Transverse colon (tissue), 4 donors: Measurements from ENCODE around the gene VKORC1. TPM values are rescaled to one million over a fixed set of nuclear protein-coding genes. Genes with fewer than 3 reads are reported as not detected.

Experiments used
- DNase-seq: peaks from one replicate; pipeline ENCODE4 v3.0.0-alpha.2; 2019
- H3K27ac ChIP-seq, 4 donors: fragments of 200-600 bp; sonication (generic); 2 replicates each; pipeline ENCODE4 v1.5.1; 2016 to 2018; ENCODE audit warnings: inconsistent platforms in 4 of 4
- H3K27me3 ChIP-seq: fragments of 200-600 bp; sonication (generic); 2 replicates; pipeline ENCODE4 v1.5.1; 2017; ENCODE audit warnings: inconsistent platforms
- H3K36me3 ChIP-seq, 4 donors: fragments of 200-600 bp; sonication (generic); 2 replicates each; pipeline ENCODE4 v1.5.1; 2017 to 2019; ENCODE audit warnings: inconsistent platforms in 4 of 4
- H3K4me1 ChIP-seq, 4 donors: fragments of 200-600 bp; sonication (generic); 2 replicates each; pipeline ENCODE4 v1.5.1; 2017 to 2020; ENCODE audit warnings: inconsistent platforms in 4 of 4
- H3K4me3 ChIP-seq, 4 donors: fragments of 200-600 bp; sonication (generic); 1 replicate in 1 of 4; 2 replicates in 3 of 4; pipeline versions ENCODE4 v1.5.1 to v1.6.1; 2017 to 2019; ENCODE audit warnings: inconsistent platforms in 4 of 4
- H3K9me3 ChIP-seq, 2 donors: fragments of 200-600 bp; sonication (generic); 2 replicates each; pipeline ENCODE4 v1.5.1; 2017 to 2019; ENCODE audit warnings: inconsistent platforms in 2 of 2
- EP300 ChIP-seq: sonication (generic); formaldehyde crosslinking; IDR thresholded peaks from one replicate; pipeline ENCODE4 v1.6.1; 2017; ENCODE audit warnings: antibody characterized with exemption, low read depth
- POLR2A ChIP-seq: fragments of 450-650 bp; IDR thresholded peaks from one replicate; pipeline ENCODE4 v1.6.1; 2016; ENCODE audit warnings: antibody characterized with exemption, mild to moderate bottlenecking, moderate library complexity
- POLR2AphosphoS5 ChIP-seq, 3 donors: sonication (generic); formaldehyde crosslinking; IDR thresholded peaks; one replicate each; pipeline ENCODE4 v1.6.1; 2016; ENCODE audit warnings: antibody characterized with exemption in 3 of 3
- WGBS, 2 donors: methylation state at CpG; one replicate each; pipeline ENCODE4 v1.1.5; 2018; ENCODE audit warnings: low coverage in 1 of 2; 5-methylcytosine and 5-hydroxymethylcytosine counted together
- in situ Hi-C, 4 donors: fragments of 200-750 bp; cut with MboI; loops; one replicate each; pipeline versions ENCODE4 v1.15.0 to v1.15.1; 2017; ENCODE audit warnings: low sequenced_read_pairs in 3 of 4, low pct_ligation_motif_present in 1 of 4, low pct_unique_long_range_greater_than_20kb in 1 of 4
- intact Hi-C: fragments of 100-400 bp; cut with DNase I; formaldehyde crosslinking; loops from one replicate; pipeline ENCODE4 v1.15.1; 2023; ENCODE audit warnings: low total_unique reads
- total RNA-seq, 4 donors: library from RNA; depleted of rRNA; stranded (reverse); fragments of >200 nt; gene quantifications; one replicate each; pipeline ENCODE4 v1.1.0, GENCODE V29; 2016
- TF ChIP-seq, protein P1 (sequence below), 5 experiments: fragments of 200-600 bp in 3 of 5; fragments of 450-650 bp in 2 of 5; sonication (generic) in 3 of 5; IDR thresholded peaks; 1 replicate in 2 of 5; 2 replicates in 3 of 5; pipeline ENCODE4 v1.5.1; 2016 to 2017; ENCODE audit warnings: antibody characterized with exemption in 5 of 5, inconsistent platforms in 3 of 5, mild to moderate bottlenecking in 2 of 5, moderate library complexity in 1 of 5

The VKORC1 gene
- total RNA-seq, 4 donors from 2014 or later: 29.5 to 89.0 (median 72.0) TPM

DNA sequence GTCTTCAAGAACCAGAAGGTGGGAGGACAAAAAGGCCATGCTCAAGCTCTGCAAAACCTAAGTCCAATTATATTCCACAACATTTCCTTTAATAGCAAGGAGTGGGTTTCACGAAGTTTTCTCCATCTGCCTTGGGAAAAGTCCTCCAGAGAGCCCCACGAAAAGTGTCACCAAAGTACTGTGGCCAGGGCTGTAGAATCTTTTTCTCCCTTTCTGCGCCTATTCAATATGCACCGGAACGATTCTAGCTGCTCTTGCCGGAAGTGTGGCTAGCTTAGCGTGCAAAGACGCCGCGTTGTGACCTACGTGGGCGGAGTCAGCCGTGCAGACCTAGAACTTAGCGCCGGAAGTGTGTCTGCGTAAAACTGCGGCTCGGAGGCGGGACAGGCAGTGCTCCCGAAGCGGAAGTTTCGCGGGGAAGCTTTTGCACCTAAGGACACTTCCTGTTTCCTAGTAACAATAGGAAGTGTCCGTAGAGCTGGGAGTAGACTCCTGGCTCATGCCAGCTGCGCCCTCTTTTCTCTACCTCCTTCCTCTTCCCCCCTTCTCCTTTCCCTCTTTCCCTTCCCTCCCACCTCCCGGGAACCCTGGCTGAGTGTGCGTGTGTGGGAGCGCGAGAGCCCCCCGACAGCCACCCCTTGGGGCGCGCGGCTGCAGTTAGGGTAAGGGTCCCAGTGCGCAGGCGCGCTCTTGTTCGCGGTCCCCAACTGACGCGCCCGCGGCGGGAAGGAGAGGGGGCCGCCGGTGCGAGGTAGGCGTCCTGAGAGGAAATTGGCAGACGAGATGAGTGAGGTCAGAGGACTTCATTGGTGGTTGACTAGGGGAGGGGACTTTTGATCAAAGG lies 20.4 kb downstream of the VKORC1 start, which contains the start of the genes ZNF646 and ZNF668:
Gene ZNF646 (plus strand): TSS at position 453 of the 844 bp plus-strand sequence. CDS start 1,903 bp downstream, outside the sequence.
Gene ZNF668 (minus strand): TSS at position 271 of the 844 bp plus-strand sequence. CDS start 9,781 bp downstream, outside the sequence.
- in situ Hi-C loops (no loop called here), intact Hi-C loops (no loop called here)
- Histone ChIP-seq H3K9me3 (no peaks in the 10 kb centered on the region), H3K27ac (peak within 1 kb of the TSS; percentile 94 to 97 (median 96)), H3K36me3 (peaks cover 0 to 29% (median 8%) of the 10 kb centered on the region in 4 donors), H3K27me3 (no peaks in the 10 kb centered on the region), H3K4me3 (peak within 1 kb of the TSS; percentile 84 to 97 (median 91)), H3K4me1 (peaks cover 14 to 31% (median 24%) of the 10 kb centered on the region in 4 donors)
- 0% methylated on average over 2 to 48 of the region's 48 CpGs for WGBS, 2 donors
- TF ChIP-seq EP300 (no peak), POLR2AphosphoS5 (IDR thresholded peaks at IDR 0.05) (peak; percentile 79 to 92 (median 83)), POLR2A (peak; percentile 82)
- TF ChIP-seq, protein P1, sequence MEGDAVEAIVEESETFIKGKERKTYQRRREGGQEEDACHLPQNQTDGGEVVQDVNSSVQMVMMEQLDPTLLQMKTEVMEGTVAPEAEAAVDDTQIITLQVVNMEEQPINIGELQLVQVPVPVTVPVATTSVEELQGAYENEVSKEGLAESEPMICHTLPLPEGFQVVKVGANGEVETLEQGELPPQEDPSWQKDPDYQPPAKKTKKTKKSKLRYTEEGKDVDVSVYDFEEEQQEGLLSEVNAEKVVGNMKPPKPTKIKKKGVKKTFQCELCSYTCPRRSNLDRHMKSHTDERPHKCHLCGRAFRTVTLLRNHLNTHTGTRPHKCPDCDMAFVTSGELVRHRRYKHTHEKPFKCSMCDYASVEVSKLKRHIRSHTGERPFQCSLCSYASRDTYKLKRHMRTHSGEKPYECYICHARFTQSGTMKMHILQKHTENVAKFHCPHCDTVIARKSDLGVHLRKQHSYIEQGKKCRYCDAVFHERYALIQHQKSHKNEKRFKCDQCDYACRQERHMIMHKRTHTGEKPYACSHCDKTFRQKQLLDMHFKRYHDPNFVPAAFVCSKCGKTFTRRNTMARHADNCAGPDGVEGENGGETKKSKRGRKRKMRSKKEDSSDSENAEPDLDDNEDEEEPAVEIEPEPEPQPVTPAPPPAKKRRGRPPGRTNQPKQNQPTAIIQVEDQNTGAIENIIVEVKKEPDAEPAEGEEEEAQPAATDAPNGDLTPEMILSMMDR (IDR thresholded peaks at IDR 0.05): no peak
- DNase-seq: peak; percentile 99

- no peaks in the 10 kb centered on the region for H3K27me3 ChIP-seq
- peak overlapping the region; percentile 75 to 97 (median 91) for H3K4me3 ChIP-seq
- H3K4me1 ChIP-seq: peaks cover 14 to 31% (median 24%) of the 10 kb centered on the region in 4 donors
- H3K36me3 ChIP-seq: peaks cover 0 to 21% (median 4%) of the 10 kb centered on the region in 4 donors
- in situ Hi-C loops (no loop called here), intact Hi-C loops (no loop called here)
- WGBS, 2 donors: 1% methylated on average over 82 of the region's 83 CpGs; no CpG with 5 or more reads in 1 of the 2 donors
- H3K27ac ChIP-seq: peak overlapping the region; percentile 94 to 97 (median 96)
- no peaks in the 10 kb centered on the region for H3K9me3 ChIP-seq
- TF ChIP-seq, protein P1 (IDR thresholded peaks at IDR 0.05): no peak
- peak; percentile 1 to 27 (median 6) for TF ChIP-seq POLR2AphosphoS5 (IDR thresholded peaks at IDR 0.05)
- peak; percentile 94 for DNase-seq
Observed at GRCh38 chr16:31073142-31073969, 21.2 kb downstream of the VKORC1 start.

DNA sequence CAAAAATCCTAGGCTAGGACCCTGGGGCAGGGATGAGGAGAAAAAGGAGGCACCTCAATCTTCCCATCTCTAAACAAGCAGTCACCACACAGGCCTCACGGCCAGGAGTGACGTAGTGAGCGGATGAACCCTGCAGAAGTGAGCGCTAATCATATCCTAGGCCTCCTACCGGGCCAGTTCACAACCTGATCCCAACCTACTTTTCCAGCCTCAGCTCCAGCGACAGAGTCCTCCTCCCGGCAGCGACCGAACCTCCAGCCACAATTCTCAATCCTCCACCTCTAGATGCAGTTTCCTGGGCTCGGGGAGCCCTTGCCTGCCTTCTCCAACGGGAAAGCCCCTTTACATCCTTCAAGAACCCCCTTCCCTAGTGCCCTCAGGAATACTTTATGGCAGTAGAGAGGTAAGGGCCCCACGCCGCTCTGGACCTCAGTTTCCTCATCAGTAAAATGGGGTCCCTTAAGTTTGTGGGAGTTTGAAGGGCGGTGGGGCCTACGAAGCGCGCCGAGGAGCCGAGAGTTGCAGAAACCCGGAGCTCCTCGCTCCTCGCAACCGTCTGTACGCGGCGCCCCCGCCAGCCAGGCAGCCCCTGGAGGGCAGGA lies 22.0 kb downstream of the VKORC1 start:
- no peaks in the 10 kb centered on the region for H3K9me3 ChIP-seq
- intact Hi-C loops (no loop called here), in situ Hi-C loops (no loop called here)
- TF ChIP-seq POLR2AphosphoS5 (IDR thresholded peaks at IDR 0.05): no peak
- TF ChIP-seq, protein P1 (IDR thresholded peaks at IDR 0.05): no peak
- no peak for TF ChIP-seq EP300
- TF ChIP-seq POLR2A: no peak
- peaks cover 14 to 31% (median 24%) of the 10 kb centered on the region in 4 donors for H3K4me1 ChIP-seq
- WGBS, 2 donors: 0% methylated on average over 27 of the region's 27 CpGs; no CpG with 5 or more reads in 1 of the 2 donors
- DNase-seq: peak; percentile 38
- H3K27me3 ChIP-seq: no peaks in the 10 kb centered on the region
- peaks cover 0 to 14% (median under 1%) of the 10 kb centered on the region in 4 donors for H3K36me3 ChIP-seq
- peak overlapping the region; percentile 94 to 97 (median 96) for H3K27ac ChIP-seq
- peak overlapping the region; percentile 75 to 97 (median 91) for H3K4me3 ChIP-seq
